ENCODE results near the gene DNAJA4. TPM values are rescaled to one million over a fixed set of nuclear protein-coding genes. Genes with fewer than 3 reads are reported as not detected.

Gene DNAJA4
- total RNA-seq, 3 donors from 2014 or later (not counting 1 experiment from before 2014, with no cell fraction given): 23.2 to 28.8 (median 26.3) TPM

- Histone ChIP-seq H3K36me3 (ENCODE audit: control insufficient read depth, insufficient read depth, low read length) (no peaks in the 10 kb centered on the region), H3K27me3 (ENCODE audit: control insufficient read depth, insufficient read depth, low read length) (no peaks in the 10 kb centered on the region), H3K4me1 (ENCODE audit: control insufficient read depth, insufficient read depth, low read length) (peaks cover 6% of the 10 kb centered on the region), H3K9me3 (ENCODE audit: control insufficient read depth, insufficient read depth, low read length) (no peaks in the 10 kb centered on the region), H3K4me3 (ENCODE audit: low read length) (no peak overlapping the region), H3K27ac (ENCODE audit: low read length) (no peak overlapping the region)
- Mint-ChIP-seq H3K4me3 (no peak overlapping the region), H3K27me3 (ENCODE audit: low read depth in 2 of 2) (no peaks in the 10 kb centered on the region), H3K36me3 (no peaks in the 10 kb centered on the region), H3K9me3 (no peaks in the 10 kb centered on the region), H3K27ac (no peak overlapping the region), H3K4me1 (peaks cover 0 to 6% of the 10 kb centered on the region in 2 donors)
- TF ChIP-seq, protein P1, sequence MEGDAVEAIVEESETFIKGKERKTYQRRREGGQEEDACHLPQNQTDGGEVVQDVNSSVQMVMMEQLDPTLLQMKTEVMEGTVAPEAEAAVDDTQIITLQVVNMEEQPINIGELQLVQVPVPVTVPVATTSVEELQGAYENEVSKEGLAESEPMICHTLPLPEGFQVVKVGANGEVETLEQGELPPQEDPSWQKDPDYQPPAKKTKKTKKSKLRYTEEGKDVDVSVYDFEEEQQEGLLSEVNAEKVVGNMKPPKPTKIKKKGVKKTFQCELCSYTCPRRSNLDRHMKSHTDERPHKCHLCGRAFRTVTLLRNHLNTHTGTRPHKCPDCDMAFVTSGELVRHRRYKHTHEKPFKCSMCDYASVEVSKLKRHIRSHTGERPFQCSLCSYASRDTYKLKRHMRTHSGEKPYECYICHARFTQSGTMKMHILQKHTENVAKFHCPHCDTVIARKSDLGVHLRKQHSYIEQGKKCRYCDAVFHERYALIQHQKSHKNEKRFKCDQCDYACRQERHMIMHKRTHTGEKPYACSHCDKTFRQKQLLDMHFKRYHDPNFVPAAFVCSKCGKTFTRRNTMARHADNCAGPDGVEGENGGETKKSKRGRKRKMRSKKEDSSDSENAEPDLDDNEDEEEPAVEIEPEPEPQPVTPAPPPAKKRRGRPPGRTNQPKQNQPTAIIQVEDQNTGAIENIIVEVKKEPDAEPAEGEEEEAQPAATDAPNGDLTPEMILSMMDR (IDR thresholded peaks at IDR 0.05): no peak
- intact Hi-C loops (cut with micrococcal nuclease): no loop called here
- no peak for ATAC-seq
- 100% methylated on average over 4 of the region's 5 CpGs for WGBS (ENCODE audit: insufficient coverage)
- no peak for DNase-seq
These were observed 41.5 kb upstream of the DNAJA4 start for GRCh38 chr15:78222745-78223395.

- no peaks in the 10 kb centered on the region for H3K9me3 Mint-ChIP-seq
- peak overlapping the region in 1 of 2 donors; percentile 51 for H3K27ac Mint-ChIP-seq
- DNase-seq: no peak
- intact Hi-C loops (cut with micrococcal nuclease): no loop called here
- Histone ChIP-seq H3K4me1 (ENCODE audit: control insufficient read depth, insufficient read depth, low read length) (peaks cover 6% of the 10 kb centered on the region), H3K27me3 (ENCODE audit: control insufficient read depth, insufficient read depth, low read length) (no peaks in the 10 kb centered on the region), H3K9me3 (ENCODE audit: control insufficient read depth, insufficient read depth, low read length) (no peaks in the 10 kb centered on the region), H3K27ac (ENCODE audit: low read length) (peak overlapping the region; percentile 25), H3K36me3 (ENCODE audit: control insufficient read depth, insufficient read depth, low read length) (no peaks in the 10 kb centered on the region), H3K4me3 (ENCODE audit: low read length) (no peak overlapping the region)
- TF ChIP-seq, protein P1 (IDR thresholded peaks at IDR 0.05): no peak
- H3K4me3 Mint-ChIP-seq: no peak overlapping the region
- no peaks in the 10 kb centered on the region for H3K27me3 Mint-ChIP-seq (ENCODE audit: low read depth in 2 of 2)
- H3K36me3 Mint-ChIP-seq: no peaks in the 10 kb centered on the region
- no peak for ATAC-seq
- peaks cover 0 to 6% of the 10 kb centered on the region in 2 donors for H3K4me1 Mint-ChIP-seq
- WGBS (ENCODE audit: insufficient coverage): 61% methylated on average over 4 of the region's 4 CpGs
These were observed 40.9 kb upstream of the DNAJA4 start for GRCh38 chr15:78223396-78224022.

DNA sequence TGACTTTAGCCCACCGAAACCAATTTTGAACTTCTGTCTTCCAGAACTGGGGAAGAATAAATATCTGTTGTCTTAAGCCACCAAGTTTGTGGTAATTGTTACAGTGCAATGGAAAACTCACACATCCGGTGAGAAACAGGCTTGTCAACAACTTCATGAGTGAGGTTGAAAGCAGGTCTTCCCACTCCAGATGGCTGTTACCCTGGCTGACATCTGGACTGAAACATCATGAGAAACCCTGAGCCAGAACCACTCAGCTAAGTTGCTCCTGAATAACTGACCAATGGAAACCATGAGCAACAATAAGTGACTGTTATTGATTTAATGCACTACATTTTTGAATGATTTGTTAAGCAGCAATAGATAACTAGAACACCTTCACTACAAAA lies 40.3 kb upstream of the DNAJA4 start:
- Mint-ChIP-seq H3K4me1 (peaks cover 0 to 6% of the 10 kb centered on the region in 2 donors), H3K4me3 (no peak overlapping the region), H3K27me3 (ENCODE audit: low read depth in 2 of 2) (no peaks in the 10 kb centered on the region), H3K9me3 (no peaks in the 10 kb centered on the region), H3K36me3 (no peaks in the 10 kb centered on the region), H3K27ac (peak overlapping the region in 1 of 2 donors; percentile 51)
- Histone ChIP-seq H3K27ac (ENCODE audit: low read length) (no peak overlapping the region), H3K4me3 (ENCODE audit: low read length) (no peak overlapping the region), H3K27me3 (ENCODE audit: control insufficient read depth, insufficient read depth, low read length) (no peaks in the 10 kb centered on the region), H3K9me3 (ENCODE audit: control insufficient read depth, insufficient read depth, low read length) (no peaks in the 10 kb centered on the region), H3K4me1 (ENCODE audit: control insufficient read depth, insufficient read depth, low read length) (peaks cover 6% of the 10 kb centered on the region), H3K36me3 (ENCODE audit: control insufficient read depth, insufficient read depth, low read length) (no peaks in the 10 kb centered on the region)
- TF ChIP-seq, protein P1 (IDR thresholded peaks at IDR 0.05): no peak
- WGBS (ENCODE audit: insufficient coverage): 77% methylated on average over 2 of the region's 2 CpGs
- peak in 1 of 2 donors; percentile 34 for DNase-seq
- no peak for ATAC-seq
- intact Hi-C loops (cut with micrococcal nuclease): no loop called here
